ENCODE measurements around the gene KCNN2. TPM values are rescaled to one million over a fixed set of nuclear protein-coding genes. Genes with fewer than 3 reads are reported as not detected.
A peak's percentile ranks its signal among the peaks of the same experiment; 100 is the strongest.

KCNN2 gene
- total RNA-seq, 1 experiment from 2014 or later, result 11.9 TPM

DNA sequence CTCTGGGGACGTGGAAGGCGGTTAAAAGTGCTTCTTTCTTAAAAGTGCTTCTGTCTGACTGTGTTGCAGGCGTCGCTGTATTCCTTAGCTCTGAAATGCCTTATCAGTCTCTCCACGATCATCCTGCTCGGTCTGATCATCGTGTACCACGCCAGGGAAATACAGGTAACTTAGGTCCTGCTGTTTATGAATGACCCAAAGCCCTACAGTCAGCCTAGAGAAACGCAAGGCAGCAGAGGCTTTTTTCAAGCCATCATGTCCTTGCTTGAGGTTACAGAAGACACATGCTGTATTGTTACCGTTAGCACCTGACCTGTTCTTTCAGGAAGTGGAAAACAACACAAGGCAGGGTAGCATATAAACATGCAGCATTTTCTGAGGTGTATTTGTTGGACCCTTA, 2.0 kb downstream of the KCNN2 start:
- peaks cover 4% of the 10 kb centered on the region; the same call in 1 of the 2 replicates for H3K27me3 Mint-ChIP-seq (ENCODE audit: low read depth)
- ATAC-seq (no peak), DNase-seq (ENCODE audit: low spot score) (no peak)
- TF ChIP-seq, protein P1, sequence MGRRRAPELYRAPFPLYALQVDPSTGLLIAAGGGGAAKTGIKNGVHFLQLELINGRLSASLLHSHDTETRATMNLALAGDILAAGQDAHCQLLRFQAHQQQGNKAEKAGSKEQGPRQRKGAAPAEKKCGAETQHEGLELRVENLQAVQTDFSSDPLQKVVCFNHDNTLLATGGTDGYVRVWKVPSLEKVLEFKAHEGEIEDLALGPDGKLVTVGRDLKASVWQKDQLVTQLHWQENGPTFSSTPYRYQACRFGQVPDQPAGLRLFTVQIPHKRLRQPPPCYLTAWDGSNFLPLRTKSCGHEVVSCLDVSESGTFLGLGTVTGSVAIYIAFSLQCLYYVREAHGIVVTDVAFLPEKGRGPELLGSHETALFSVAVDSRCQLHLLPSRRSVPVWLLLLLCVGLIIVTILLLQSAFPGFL (CRISPR knock-in tag; IDR thresholded peaks at IDR 0.05; ENCODE audit: borderline replicate concordance), result no peak
- TF ChIP-seq, protein P2, sequence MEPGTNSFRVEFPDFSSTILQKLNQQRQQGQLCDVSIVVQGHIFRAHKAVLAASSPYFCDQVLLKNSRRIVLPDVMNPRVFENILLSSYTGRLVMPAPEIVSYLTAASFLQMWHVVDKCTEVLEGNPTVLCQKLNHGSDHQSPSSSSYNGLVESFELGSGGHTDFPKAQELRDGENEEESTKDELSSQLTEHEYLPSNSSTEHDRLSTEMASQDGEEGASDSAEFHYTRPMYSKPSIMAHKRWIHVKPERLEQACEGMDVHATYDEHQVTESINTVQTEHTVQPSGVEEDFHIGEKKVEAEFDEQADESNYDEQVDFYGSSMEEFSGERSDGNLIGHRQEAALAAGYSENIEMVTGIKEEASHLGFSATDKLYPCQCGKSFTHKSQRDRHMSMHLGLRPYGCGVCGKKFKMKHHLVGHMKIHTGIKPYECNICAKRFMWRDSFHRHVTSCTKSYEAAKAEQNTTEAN (CRISPR knock-in tag; IDR thresholded peaks at IDR 0.05), result no peak
- TF ChIP-seq GABPB1 (CRISPR knock-in tag; IDR thresholded peaks at IDR 0.05), result no peak
- TF ChIP-seq ZNF138 (CRISPR knock-in tag; conservative IDR thresholded peaks at IDR 0.05), result no peak
- TF ChIP-seq, protein P3, sequence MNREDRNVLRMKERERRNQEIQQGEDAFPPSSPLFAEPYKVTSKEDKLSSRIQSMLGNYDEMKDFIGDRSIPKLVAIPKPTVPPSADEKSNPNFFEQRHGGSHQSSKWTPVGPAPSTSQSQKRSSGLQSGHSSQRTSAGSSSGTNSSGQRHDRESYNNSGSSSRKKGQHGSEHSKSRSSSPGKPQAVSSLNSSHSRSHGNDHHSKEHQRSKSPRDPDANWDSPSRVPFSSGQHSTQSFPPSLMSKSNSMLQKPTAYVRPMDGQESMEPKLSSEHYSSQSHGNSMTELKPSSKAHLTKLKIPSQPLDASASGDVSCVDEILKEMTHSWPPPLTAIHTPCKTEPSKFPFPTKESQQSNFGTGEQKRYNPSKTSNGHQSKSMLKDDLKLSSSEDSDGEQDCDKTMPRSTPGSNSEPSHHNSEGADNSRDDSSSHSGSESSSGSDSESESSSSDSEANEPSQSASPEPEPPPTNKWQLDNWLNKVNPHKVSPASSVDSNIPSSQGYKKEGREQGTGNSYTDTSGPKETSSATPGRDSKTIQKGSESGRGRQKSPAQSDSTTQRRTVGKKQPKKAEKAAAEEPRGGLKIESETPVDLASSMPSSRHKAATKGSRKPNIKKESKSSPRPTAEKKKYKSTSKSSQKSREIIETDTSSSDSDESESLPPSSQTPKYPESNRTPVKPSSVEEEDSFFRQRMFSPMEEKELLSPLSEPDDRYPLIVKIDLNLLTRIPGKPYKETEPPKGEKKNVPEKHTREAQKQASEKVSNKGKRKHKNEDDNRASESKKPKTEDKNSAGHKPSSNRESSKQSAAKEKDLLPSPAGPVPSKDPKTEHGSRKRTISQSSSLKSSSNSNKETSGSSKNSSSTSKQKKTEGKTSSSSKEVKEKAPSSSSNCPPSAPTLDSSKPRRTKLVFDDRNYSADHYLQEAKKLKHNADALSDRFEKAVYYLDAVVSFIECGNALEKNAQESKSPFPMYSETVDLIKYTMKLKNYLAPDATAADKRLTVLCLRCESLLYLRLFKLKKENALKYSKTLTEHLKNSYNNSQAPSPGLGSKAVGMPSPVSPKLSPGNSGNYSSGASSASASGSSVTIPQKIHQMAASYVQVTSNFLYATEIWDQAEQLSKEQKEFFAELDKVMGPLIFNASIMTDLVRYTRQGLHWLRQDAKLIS (CRISPR knock-in tag; IDR thresholded peaks at IDR 0.05; ENCODE audit: borderline replicate concordance), result no peak
- H3K4me3 Mint-ChIP-seq, result peak overlapping the region; percentile 99
- H3K27ac Mint-ChIP-seq, result peak overlapping the region; percentile 61
- no peaks in the 10 kb centered on the region for H3K9me3 Mint-ChIP-seq
- CTCF ChIA-PET, result interaction anchor here (2.3 to 10.6 kb wide), 2 partner anchors 85 to 89 kb away, joined by 7 to 156 read pairs; no protein-coding TSS in a partner anchor
- POLR2A ChIA-PET, result no interaction called here
- H3K36me3 Mint-ChIP-seq, result peaks cover 4% of the 10 kb centered on the region
- H3K4me1 Mint-ChIP-seq, result peaks cover 32% of the 10 kb centered on the region

DNA sequence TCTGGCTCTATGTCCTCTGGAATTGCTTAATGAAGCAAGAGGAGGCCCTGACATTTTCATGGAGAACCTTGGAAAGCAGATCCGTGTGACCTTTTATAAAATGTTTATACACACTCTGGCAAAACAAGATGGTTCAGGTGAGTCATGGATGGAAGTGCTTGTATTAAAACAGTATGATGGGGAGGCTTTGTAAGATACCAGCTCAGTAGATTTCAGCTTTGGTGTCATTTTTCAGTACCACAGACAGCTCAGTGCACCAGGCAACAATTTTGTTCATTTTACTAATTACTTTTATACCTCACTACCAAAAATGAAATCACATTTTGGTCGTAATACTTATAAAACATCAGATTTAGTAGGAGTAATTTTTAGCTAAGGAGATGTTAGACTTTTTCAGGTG, 5.2 kb downstream of the KCNN2 start:
- DNase-seq (ENCODE audit: low spot score) (no peak), ATAC-seq (no peak)
- ChIA-PET POLR2A (no interaction called here), CTCF (interaction anchor here (10.6 kb wide), 1 partner anchor 82 kb away, joined by 156 read pairs; no protein-coding TSS in a partner anchor)
- Mint-ChIP-seq H3K27me3 (ENCODE audit: low read depth) (peaks cover 4% of the 10 kb centered on the region; the same call in 1 of the 2 replicates), H3K27ac (no peak overlapping the region), H3K4me3 (no peak overlapping the region), H3K9me3 (no peaks in the 10 kb centered on the region), H3K36me3 (peaks cover 4% of the 10 kb centered on the region), H3K4me1 (peaks cover 34% of the 10 kb centered on the region)
- TF ChIP-seq SOX15 (CRISPR knock-in tag; IDR thresholded peaks at IDR 0.05) (no peak), TEAD1 (CRISPR knock-in tag; IDR thresholded peaks at IDR 0.05) (no peak), RELA (CRISPR knock-in tag; IDR thresholded peaks at IDR 0.05; ENCODE audit: borderline replicate concordance) (no peak), ZNF121 (CRISPR knock-in tag; IDR thresholded peaks at IDR 0.05) (no peak), ZNF671 (CRISPR knock-in tag; IDR thresholded peaks at IDR 0.05) (no peak), FOXJ3 (CRISPR knock-in tag; IDR thresholded peaks at IDR 0.05; ENCODE audit: borderline replicate concordance) (no peak)
- TF ChIP-seq, protein P3 (CRISPR knock-in tag; IDR thresholded peaks at IDR 0.05; ENCODE audit: borderline replicate concordance), result no peak
- TF ChIP-seq, protein P4, sequence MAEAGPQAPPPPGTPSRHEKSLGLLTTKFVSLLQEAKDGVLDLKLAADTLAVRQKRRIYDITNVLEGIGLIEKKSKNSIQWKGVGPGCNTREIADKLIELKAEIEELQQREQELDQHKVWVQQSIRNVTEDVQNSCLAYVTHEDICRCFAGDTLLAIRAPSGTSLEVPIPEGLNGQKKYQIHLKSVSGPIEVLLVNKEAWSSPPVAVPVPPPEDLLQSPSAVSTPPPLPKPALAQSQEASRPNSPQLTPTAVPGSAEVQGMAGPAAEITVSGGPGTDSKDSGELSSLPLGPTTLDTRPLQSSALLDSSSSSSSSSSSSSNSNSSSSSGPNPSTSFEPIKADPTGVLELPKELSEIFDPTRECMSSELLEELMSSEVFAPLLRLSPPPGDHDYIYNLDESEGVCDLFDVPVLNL (CRISPR knock-in tag; IDR thresholded peaks at IDR 0.05; ENCODE audit: borderline replicate concordance, low read depth), result no peak
- TF ChIP-seq, protein P5, sequence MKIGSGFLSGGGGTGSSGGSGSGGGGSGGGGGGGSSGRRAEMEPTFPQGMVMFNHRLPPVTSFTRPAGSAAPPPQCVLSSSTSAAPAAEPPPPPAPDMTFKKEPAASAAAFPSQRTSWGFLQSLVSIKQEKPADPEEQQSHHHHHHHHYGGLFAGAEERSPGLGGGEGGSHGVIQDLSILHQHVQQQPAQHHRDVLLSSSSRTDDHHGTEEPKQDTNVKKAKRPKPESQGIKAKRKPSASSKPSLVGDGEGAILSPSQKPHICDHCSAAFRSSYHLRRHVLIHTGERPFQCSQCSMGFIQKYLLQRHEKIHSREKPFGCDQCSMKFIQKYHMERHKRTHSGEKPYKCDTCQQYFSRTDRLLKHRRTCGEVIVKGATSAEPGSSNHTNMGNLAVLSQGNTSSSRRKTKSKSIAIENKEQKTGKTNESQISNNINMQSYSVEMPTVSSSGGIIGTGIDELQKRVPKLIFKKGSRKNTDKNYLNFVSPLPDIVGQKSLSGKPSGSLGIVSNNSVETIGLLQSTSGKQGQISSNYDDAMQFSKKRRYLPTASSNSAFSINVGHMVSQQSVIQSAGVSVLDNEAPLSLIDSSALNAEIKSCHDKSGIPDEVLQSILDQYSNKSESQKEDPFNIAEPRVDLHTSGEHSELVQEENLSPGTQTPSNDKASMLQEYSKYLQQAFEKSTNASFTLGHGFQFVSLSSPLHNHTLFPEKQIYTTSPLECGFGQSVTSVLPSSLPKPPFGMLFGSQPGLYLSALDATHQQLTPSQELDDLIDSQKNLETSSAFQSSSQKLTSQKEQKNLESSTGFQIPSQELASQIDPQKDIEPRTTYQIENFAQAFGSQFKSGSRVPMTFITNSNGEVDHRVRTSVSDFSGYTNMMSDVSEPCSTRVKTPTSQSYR (CRISPR knock-in tag; IDR thresholded peaks at IDR 0.05), result no peak
- TF ChIP-seq, protein P6, sequence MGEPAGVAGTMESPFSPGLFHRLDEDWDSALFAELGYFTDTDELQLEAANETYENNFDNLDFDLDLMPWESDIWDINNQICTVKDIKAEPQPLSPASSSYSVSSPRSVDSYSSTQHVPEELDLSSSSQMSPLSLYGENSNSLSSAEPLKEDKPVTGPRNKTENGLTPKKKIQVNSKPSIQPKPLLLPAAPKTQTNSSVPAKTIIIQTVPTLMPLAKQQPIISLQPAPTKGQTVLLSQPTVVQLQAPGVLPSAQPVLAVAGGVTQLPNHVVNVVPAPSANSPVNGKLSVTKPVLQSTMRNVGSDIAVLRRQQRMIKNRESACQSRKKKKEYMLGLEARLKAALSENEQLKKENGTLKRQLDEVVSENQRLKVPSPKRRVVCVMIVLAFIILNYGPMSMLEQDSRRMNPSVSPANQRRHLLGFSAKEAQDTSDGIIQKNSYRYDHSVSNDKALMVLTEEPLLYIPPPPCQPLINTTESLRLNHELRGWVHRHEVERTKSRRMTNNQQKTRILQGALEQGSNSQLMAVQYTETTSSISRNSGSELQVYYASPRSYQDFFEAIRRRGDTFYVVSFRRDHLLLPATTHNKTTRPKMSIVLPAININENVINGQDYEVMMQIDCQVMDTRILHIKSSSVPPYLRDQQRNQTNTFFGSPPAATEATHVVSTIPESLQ (CRISPR knock-in tag; IDR thresholded peaks at IDR 0.05), result no peak
